H1 (cell line): ENCODE data around the gene IL18BP. TPM values are rescaled to one million over a fixed set of nuclear protein-coding genes. Genes with fewer than 3 reads are reported as not detected.

Experiments
- CTCF ChIA-PET: fragments of 300-600 bp; sonication (Branson Sonifier 250); formaldehyde crosslinking; loops from one replicate; lab custom pipeline; 2021; ENCODE audit not compliant: partially characterized antibody; lab: Charles Lee
- POLR2A ChIA-PET: fragments of 300-600 bp; sonication (Branson Sonifier 250); formaldehyde crosslinking; loops from one replicate; lab custom pipeline; 2021; ENCODE audit warnings: inconsistent platforms; ENCODE audit not compliant: partially characterized antibody; lab: Charles Lee
- DNase-seq, 2 experiments: peaks; one replicate each; pipeline versions ENCODE4 v3.0.0 to v3.0.0-alpha.2; 2010 to 2022; ENCODE audit warnings: low spot score in 2 of 2, low read depth in 1 of 2, mixed read lengths in 1 of 2
- FAIRE-seq: peaks from 2 replicates; lab custom pipeline; 2011; peaks lifted over from hg19 to GRCh38; lab: Jason Lieb, UNC
- H2AFZ ChIP-seq: 2 replicates; pipeline ENCODE4 v1.8.1; 2012; ENCODE audit warnings: low read length, inconsistent platforms
- H2AK5ac ChIP-seq: 2 replicates; pipeline ENCODE4 v1.6.1; 2013; ENCODE audit warnings: low read depth, low read length
- H2BK120ac ChIP-seq: replicated peaks from 2 replicates; pipeline ENCODE3; 2013; ENCODE audit warnings: low read depth, low read length, inconsistent platforms
- H2BK12ac ChIP-seq: 2 replicates; pipeline ENCODE4 v1.6.1; 2013; ENCODE audit warnings: low read depth, low read length
- H2BK15ac ChIP-seq: 2 replicates; pipeline ENCODE4 v1.6.1; 2013; ENCODE audit warnings: low read length
- H2BK20ac ChIP-seq: 2 replicates; pipeline ENCODE4 v1.6.1; 2013; ENCODE audit warnings: low read length
- H2BK5ac ChIP-seq: 2 replicates; pipeline ENCODE4 v1.6.1; 2013; ENCODE audit warnings: low read depth, low read length
- H3K14ac ChIP-seq: 2 replicates; pipeline ENCODE4 v1.6.1; 2013; ENCODE audit warnings: inconsistent platforms; ENCODE audit not compliant: insufficient read length
- H3K18ac ChIP-seq: 2 replicates; pipeline ENCODE4 v1.6.1; 2013; ENCODE audit warnings: low read length; ENCODE audit errors: extremely low read depth
- H3K23ac ChIP-seq: 2 replicates; pipeline ENCODE4 v1.6.1; 2013; ENCODE audit warnings: inconsistent platforms; ENCODE audit not compliant: insufficient read length
- H3K23me2 ChIP-seq: 2 replicates; pipeline ENCODE4 v1.6.1; 2013; ENCODE audit warnings: low read depth, low read length
- H3K27ac ChIP-seq: 2 replicates; pipeline ENCODE4 v1.6.1; 2011; ENCODE audit warnings: low read depth, low read length, inconsistent platforms
- H3K27me3 ChIP-seq, 4 experiments: replicated peaks in 1 of 4; 1 replicate in 1 of 4; 2 replicates in 3 of 4; pipeline versions ENCODE4 v1.6.1 to v1.8.1; 2011 to 2013; ENCODE audit warnings: low read length in 3 of 4, mild to moderate bottlenecking in 3 of 4, inconsistent platforms in 2 of 4, mixed read lengths in 2 of 4, moderate library complexity in 1 of 4; ENCODE audit not compliant: control insufficient read depth in 3 of 4, insufficient read depth in 3 of 4; ENCODE audit errors: extremely low read depth in 1 of 4
- H3K36me3 ChIP-seq, 4 experiments: 2 replicates each; pipeline versions ENCODE4 v1.6.1 to v1.8.1; 2011 to 2013; ENCODE audit warnings: mild to moderate bottlenecking in 4 of 4, low read length in 3 of 4, moderate library complexity in 2 of 4, control low read depth in 1 of 4, inconsistent platforms in 1 of 4; ENCODE audit not compliant: insufficient read depth in 4 of 4, control insufficient read depth in 2 of 4
- H3K4ac ChIP-seq: replicated peaks from 2 replicates; pipeline ENCODE3; 2013; ENCODE audit warnings: low read length, low read depth, mixed read lengths, inconsistent platforms; ENCODE audit not compliant: insufficient read length
- H3K4me1 ChIP-seq, 4 experiments: replicated peaks in 1 of 4; 1 replicate in 1 of 4; 2 replicates in 3 of 4; pipeline versions ENCODE4 v1.6.1 to v1.8.1; 2011 to 2013; ENCODE audit warnings: low read length in 3 of 4, inconsistent platforms in 2 of 4, mixed read lengths in 1 of 4; ENCODE audit not compliant: insufficient read depth in 4 of 4, control insufficient read depth in 3 of 4
- H3K4me2 ChIP-seq, 2 experiments: 2 replicates each; pipeline versions ENCODE4 v1.6.1 to v1.8.1; 2011 to 2013; ENCODE audit warnings: low read depth in 2 of 2, low read length in 2 of 2, control low read depth in 1 of 2, inconsistent platforms in 1 of 2, mild to moderate bottlenecking in 1 of 2; ENCODE audit not compliant: insufficient read depth in 1 of 2
- H3K4me3 ChIP-seq, 4 experiments: fragments of 200-600, 300-600 bp in 1 of 4; sonication (generic), shearing (Covaris generic), sonication (Bioruptor Twin) in 1 of 4; 2 replicates each; pipeline versions ENCODE4 v1.5.1 to v1.8.1; 2011 to 2016; ENCODE audit warnings: low read length in 4 of 4, low read depth in 3 of 4, control low read depth in 2 of 4, inconsistent platforms in 2 of 4, mild to moderate bottlenecking in 2 of 4, mixed read lengths in 1 of 4, moderate library complexity in 1 of 4; ENCODE audit not compliant: insufficient read depth in 2 of 4; ENCODE audit errors: extremely low read depth in 1 of 4
- H3K56ac ChIP-seq: replicated peaks from 2 replicates; pipeline ENCODE3; 2013; ENCODE audit warnings: low read depth, mild to moderate bottlenecking, mixed read lengths, low read length, inconsistent platforms; ENCODE audit not compliant: insufficient read length
- H3K79me1 ChIP-seq: 2 replicates; pipeline ENCODE4 v1.6.1; 2013; ENCODE audit warnings: low read depth, low read length, control low read depth
- H3K79me2 ChIP-seq, 2 experiments: 2 replicates each; pipeline versions ENCODE4 v1.6.1 to v1.8.1; 2012 to 2013; ENCODE audit warnings: low read length in 2 of 2, mild to moderate bottlenecking in 2 of 2, inconsistent platforms in 1 of 2; ENCODE audit not compliant: insufficient read depth in 2 of 2, control insufficient read depth in 1 of 2
- H3K9ac ChIP-seq, 4 experiments: replicated peaks in 1 of 4; 1 replicate in 1 of 4; 2 replicates in 3 of 4; pipeline versions ENCODE4 v1.6.1 to v1.8.1; 2011 to 2013; ENCODE audit warnings: low read depth in 3 of 4, low read length in 3 of 4, control low read depth in 2 of 4, mild to moderate bottlenecking in 2 of 4, moderate library complexity in 2 of 4, inconsistent platforms in 1 of 4; ENCODE audit errors: extremely low read depth in 1 of 4
- H3K9me3 ChIP-seq, 2 experiments: 2 replicates each; pipeline versions ENCODE4 v1.6.1 to v1.8.1; 2012 to 2013; ENCODE audit warnings: mild to moderate bottlenecking in 2 of 2, moderate library complexity in 2 of 2, control low read depth in 1 of 2, inconsistent platforms in 1 of 2, low read depth in 1 of 2, low read length in 1 of 2, mixed read lengths in 1 of 2; ENCODE audit not compliant: insufficient read depth in 2 of 2
- H4K20me1 ChIP-seq, 2 experiments: replicated peaks in 1 of 2; 2 replicates each; pipeline versions ENCODE3 to v1.8.1; 2011 to 2013; ENCODE audit warnings: inconsistent platforms in 2 of 2, low read length in 2 of 2, mild to moderate bottlenecking in 1 of 2; ENCODE audit not compliant: insufficient read depth in 2 of 2, control insufficient read depth in 1 of 2
- H4K5ac ChIP-seq: 2 replicates; pipeline ENCODE4 v1.6.1; 2013; ENCODE audit warnings: low read length, low read depth, mixed read lengths, inconsistent platforms; ENCODE audit not compliant: insufficient read length
- H4K8ac ChIP-seq: 2 replicates; pipeline ENCODE4 v1.8.0; 2013; ENCODE audit warnings: mild to moderate bottlenecking, moderate library complexity, low read length, inconsistent platforms; ENCODE audit not compliant: insufficient read depth; ENCODE audit errors: extremely low read depth
- H4K91ac ChIP-seq: replicated peaks from 2 replicates; pipeline ENCODE3; 2013; ENCODE audit warnings: low read length, mixed read lengths, inconsistent platforms; ENCODE audit not compliant: insufficient read length
- EGR1 ChIP-seq: IDR thresholded peaks from 2 replicates; pipeline ENCODE4 v1.6.1; 2011; ENCODE audit warnings: low read depth, low read length, borderline replicate concordance
- HDAC6 ChIP-seq: IDR thresholded peaks from one replicate; pipeline ENCODE4 v1.7.1; 2012; ENCODE audit warnings: low read depth, mild to moderate bottlenecking, inconsistent platforms, low read length, moderate library complexity
- KDM1A ChIP-seq: fragments of 200-600, 300-600 bp; sonication (generic); IDR thresholded peaks from 2 replicates; pipeline ENCODE4 v1.7.1; 2016; ENCODE audit warnings: mild to moderate bottlenecking, low read length, borderline replicate concordance
- KDM5A ChIP-seq: fragments of 200-600 bp; IDR thresholded peaks from 2 replicates; pipeline ENCODE4 v1.7.1; 2012; ENCODE audit warnings: mild to moderate bottlenecking, low read length, inconsistent platforms, mixed read lengths
- POU5F1 ChIP-seq: IDR thresholded peaks from 2 replicates; pipeline ENCODE4 v1.6.1; 2011; ENCODE audit warnings: low read depth, mild to moderate bottlenecking, low read length, moderate library complexity
- RXRA ChIP-seq: IDR thresholded peaks from 2 replicates; pipeline ENCODE4 v1.6.1; 2011; ENCODE audit warnings: low read depth, mild to moderate bottlenecking, low read length, moderate library complexity; ENCODE audit not compliant: insufficient read depth
- TAF1 ChIP-seq: IDR thresholded peaks from 2 replicates; pipeline ENCODE4 v1.6.1; 2011; ENCODE audit warnings: mild to moderate bottlenecking, low read depth, low read length
- TBP ChIP-seq: IDR thresholded peaks from 2 replicates; pipeline ENCODE4 v1.6.1; 2011; ENCODE audit warnings: low read depth, low read length, improper control_type of control experiment
- WGBS, 2 experiments: shearing (Covaris generic) in 1 of 2; methylation state at CpG; one replicate each; pipeline versions ENCODE4 v1.1.6 to v1.1.7; 2013 to 2015; ENCODE audit warnings: low lambda C conversion rate in 2 of 2, mixed read lengths in 2 of 2, inconsistent platforms in 1 of 2, low coverage in 1 of 2, missing lambda C conversion rate in 1 of 2; ENCODE audit not compliant: insufficient replicate concordance in 2 of 2, insufficient coverage in 1 of 2, insufficient read length in 1 of 2; ENCODE audit errors: extremely low coverage in 1 of 2, missing lambda C conversion rate in 1 of 2; 5-methylcytosine and 5-hydroxymethylcytosine counted together
- polyA plus RNA-seq, 7 experiments: library from polyadenylated mRNA; depleted of rRNA in 3 of 7; stranded (reverse) in 5 of 7; unstranded in 2 of 7; fragments of >200 nt in 5 of 7; fragments of 200-250 nt in 2 of 7; gene quantifications; 1 replicate in 5 of 7; 2 replicates in 1 of 7; 4 replicates in 1 of 7; pipeline versions ENCODE4 v1.2.1 to v1.2.3, GENCODE V29; 2011 to 2013; ENCODE audit warnings: missing spikeins in 2 of 7, mixed read lengths in 2 of 7
- total RNA-seq: library from RNA; stranded (reverse); fragmentation: NEBNext Ultra II Directional; extraction: Animal tissue kit (Norgen Biotek cat#: 25700); gene quantifications from 2 replicates; pipeline ENCODE4 v1.2.1, GENCODE V29; 2021

The IL18BP gene
- total and polyA plus RNA-seq, 2 of the 8 experiments (the other 6 are each of a cell fraction or from before 2014, with no cell fraction given): 9.8 to 17.0 TPM

DNA sequence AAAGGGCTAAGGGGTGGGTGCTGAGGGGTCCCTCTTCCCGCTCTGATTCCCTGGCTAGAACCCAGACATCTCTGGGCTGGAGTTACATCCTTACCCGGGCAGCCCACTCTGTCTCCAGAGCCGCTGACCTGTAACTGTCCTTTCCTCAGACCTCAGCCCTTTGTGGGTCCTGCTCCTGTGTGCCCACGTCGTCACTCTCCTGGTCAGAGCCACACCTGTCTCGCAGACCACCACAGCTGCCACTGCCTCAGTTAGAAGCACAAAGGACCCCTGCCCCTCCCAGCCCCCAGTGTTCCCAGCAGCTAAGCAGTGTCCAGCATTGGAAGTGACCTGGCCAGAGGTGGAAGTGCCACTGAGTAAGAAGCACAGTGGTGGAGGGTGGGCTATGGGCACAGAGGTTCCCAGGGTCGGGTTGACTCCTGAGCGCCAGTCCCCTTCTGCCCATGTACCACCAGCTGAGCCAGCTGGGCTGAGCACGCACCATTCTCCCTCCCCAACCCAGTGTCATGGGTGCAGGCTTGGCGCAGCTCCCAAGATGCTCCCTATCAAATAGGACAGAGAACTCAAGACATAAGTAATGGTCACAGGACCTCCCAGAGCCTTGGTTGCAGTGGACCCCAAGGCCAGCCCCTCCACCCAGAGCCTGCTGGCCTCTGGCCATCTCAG lies 1.6 kb downstream of the IL18BP start:
- H2AFZ ChIP-seq: no peak overlapping the region
- H4K8ac ChIP-seq: no peak overlapping the region; the same call in 1 of the 2 replicates
- H3K4me2 ChIP-seq: no peak overlapping the region
- ChIA-PET POLR2A (interaction anchor here (0.7 to 1.2 kb wide), 5 partner anchors 14 to 223 kb away, joined by 3 to 4 read pairs (median 3); no protein-coding TSS in a partner anchor), CTCF (interaction anchor here (0.7 to 3.7 kb wide), 6 partner anchors 8 to 114 kb away, joined by 3 to 18 read pairs (median 7); no protein-coding TSS in a partner anchor)
- H3K79me2 ChIP-seq: no peaks in the 10 kb centered on the region; a peak in 1 of 4 replicates
- H4K20me1 ChIP-seq: peaks cover 18 to 22% of the 10 kb centered on the region in 2 experiments
- peaks cover 20 to 38% (median 26%) of the 10 kb centered on the region in 4 experiments for H3K36me3 ChIP-seq
- FAIRE-seq: no peak
- H3K27ac ChIP-seq: no peak overlapping the region
- H3K9me3 ChIP-seq: no peaks in the 10 kb centered on the region
- H3K14ac ChIP-seq: no peak overlapping the region
- no peak overlapping the region for H2BK15ac ChIP-seq
- no peak overlapping the region for H2BK12ac ChIP-seq
- H4K91ac ChIP-seq: no peak overlapping the region
- no peak overlapping the region for H3K9ac ChIP-seq
- H3K23ac ChIP-seq: no peak overlapping the region
- 92% methylated on average over 10 of the region's 10 CpGs; no CpG with 5 or more reads in 1 of the 2 experiments for WGBS, 2 experiments
- no peak overlapping the region for H2BK120ac ChIP-seq
- no peak overlapping the region for H3K18ac ChIP-seq
- no peak overlapping the region for H2BK20ac ChIP-seq
- DNase-seq: no peak
- H4K5ac ChIP-seq: no peak overlapping the region
- H3K4me1 ChIP-seq: no peaks in the 10 kb centered on the region
- TF ChIP-seq TAF1 (no peak), KDM5A (no peak), RXRA (no peak), POU5F1 (no peak), EGR1 (no peak), HDAC6 (no peak), TBP (no peak), KDM1A (no peak)
- H3K23me2 ChIP-seq: no peaks in the 10 kb centered on the region
- no peak overlapping the region for H3K56ac ChIP-seq
- H3K4me3 ChIP-seq: no peak overlapping the region
- no peak overlapping the region for H3K4ac ChIP-seq
- H2BK5ac ChIP-seq: no peak overlapping the region
- no peak overlapping the region for H2AK5ac ChIP-seq
- no peaks in the 10 kb centered on the region for H3K79me1 ChIP-seq
- no peaks in the 10 kb centered on the region for H3K27me3 ChIP-seq
